Uterus (tissue), 4 donors: ENCODE data around the gene PTPRN2. TPM values are rescaled to one million over a fixed set of nuclear protein-coding genes. Genes with fewer than 3 reads are reported as not detected.

Experiments
- DNase-seq, 2 donors: peaks; one replicate each; pipeline ENCODE4 v3.0.0-alpha.2; 2019 to 2020
- H3K27ac ChIP-seq, 2 donors: fragments of 200-600 bp; sonication (generic); 1 replicate in 1 of 2; 2 replicates in 1 of 2; pipeline ENCODE4 v1.5.1; 2016 to 2018
- H3K27me3 ChIP-seq, 2 donors: fragments of 200-600 bp; sonication (generic); one replicate each; pipeline ENCODE4 v1.5.1; 2018 to 2019; ENCODE audit warnings: control low read depth in 1 of 2
- H3K36me3 ChIP-seq, 2 donors: fragments of 200-600 bp; sonication (generic); one replicate each; pipeline ENCODE4 v1.5.1; 2019; ENCODE audit warnings: control low read depth in 1 of 2
- H3K4me1 ChIP-seq, 2 donors: fragments of 200-600 bp; sonication (generic); one replicate each; pipeline ENCODE4 v1.5.1; 2018 to 2019; ENCODE audit warnings: control low read depth in 1 of 2
- H3K4me3 ChIP-seq, 2 donors: fragments of 200-600 bp; sonication (generic); 1 replicate in 1 of 2; 2 replicates in 1 of 2; pipeline ENCODE4 v1.5.1; 2018 to 2019; ENCODE audit warnings: mild to moderate bottlenecking in 1 of 2
- H3K9me3 ChIP-seq, 2 donors: fragments of 200-600 bp; sonication (generic); one replicate each; pipeline ENCODE4 v1.5.1; 2019; ENCODE audit warnings: control low read depth in 1 of 2
- CTCF ChIP-seq, 4 experiments: fragments of 200-600 bp in 2 of 4; fragments of 450-650 bp in 2 of 4; sonication (generic) in 2 of 4; IDR thresholded peaks; one replicate each; pipeline ENCODE4 v1.5.1; 2016 to 2019; ENCODE audit warnings: antibody characterized with exemption in 4 of 4, mild to moderate bottlenecking in 2 of 4, moderate library complexity in 1 of 4
- POLR2A ChIP-seq, 2 donors: fragments of 450-650 bp; IDR thresholded peaks; one replicate each; pipeline ENCODE4 v1.6.1; 2016; ENCODE audit warnings: antibody characterized with exemption in 2 of 2, mild to moderate bottlenecking in 1 of 2, moderate library complexity in 1 of 2
- intact Hi-C: fragments of 100-400 bp; cut with DNase I; formaldehyde crosslinking; loops from one replicate; pipeline ENCODE4 v1.15.1; 2023; ENCODE audit warnings: low total_unique reads
- total RNA-seq, 4 donors: library from RNA; depleted of rRNA in 3 of 4; stranded (reverse); fragments of >200 nt in 3 of 4; gene quantifications; one replicate each; pipeline versions ENCODE4 v1.1.0 to v1.2.4, GENCODE V29; 2014 to 2023
- donor health status: DM: yes; HTN: yes; CAD: no.

The PTPRN2 gene
- total RNA-seq, 4 donors from 2014 or later = 1.2 to 5.2 (median 2.3) TPM

- DNase-seq = no peak
- Histone ChIP-seq H3K36me3 (no peaks in the 10 kb centered on the region), H3K27ac (no peak overlapping the region), H3K27me3 (no peaks in the 10 kb centered on the region), H3K9me3 (no peaks in the 10 kb centered on the region), H3K4me1 (no peaks in the 10 kb centered on the region), H3K4me3 (no peak overlapping the region)
- TF ChIP-seq POLR2A (IDR thresholded peaks at IDR 0.05) = no peak
- TF ChIP-seq CTCF (IDR thresholded peaks at IDR 0.05) = no peak
- intact Hi-C loops = no loop called here
Measured at GRCh38 chr7:157539521-157539920, 1048.1 kb downstream of the PTPRN2 start.

- Histone ChIP-seq H3K4me3 (no peak overlapping the region), H3K36me3 (no peaks in the 10 kb centered on the region), H3K9me3 (no peaks in the 10 kb centered on the region), H3K4me1 (no peaks in the 10 kb centered on the region), H3K27me3 (no peaks in the 10 kb centered on the region), H3K27ac (no peak overlapping the region)
- DNase-seq = no peak
- intact Hi-C loops = no loop called here
- TF ChIP-seq POLR2A (IDR thresholded peaks at IDR 0.05) (no peak), CTCF (IDR thresholded peaks at IDR 0.05) (no peak)
Measured at GRCh38 chr7:157538735-157539134, 1048.9 kb downstream of the PTPRN2 start.

GRCh38 chr7:157538321-157538720 is 1049.3 kb downstream of the PTPRN2 start:
- Histone ChIP-seq H3K27ac (no peak overlapping the region), H3K4me3 (no peak overlapping the region), H3K36me3 (no peaks in the 10 kb centered on the region), H3K9me3 (no peaks in the 10 kb centered on the region), H3K4me1 (no peaks in the 10 kb centered on the region), H3K27me3 (no peaks in the 10 kb centered on the region)
- intact Hi-C loops = no loop called here
- no peak for TF ChIP-seq POLR2A (IDR thresholded peaks at IDR 0.05)
- TF ChIP-seq CTCF (IDR thresholded peaks at IDR 0.05) = no peak
- DNase-seq = no peak

- Histone ChIP-seq H3K4me1 (no peaks in the 10 kb centered on the region), H3K36me3 (no peaks in the 10 kb centered on the region), H3K27me3 (no peaks in the 10 kb centered on the region), H3K4me3 (no peak overlapping the region), H3K9me3 (no peaks in the 10 kb centered on the region), H3K27ac (no peak overlapping the region)
- intact Hi-C loops = no loop called here
- no peak for TF ChIP-seq POLR2A (IDR thresholded peaks at IDR 0.05)
- no peak for TF ChIP-seq CTCF (IDR thresholded peaks at IDR 0.05)
- DNase-seq = no peak
Measured at GRCh38 chr7:157537056-157537455, 1050.6 kb downstream of the PTPRN2 start.

GRCh38 chr7:157532068-157532467 is 1055.6 kb downstream of the PTPRN2 start:
- DNase-seq = no peak
- Histone ChIP-seq H3K27me3 (no peaks in the 10 kb centered on the region), H3K4me3 (no peak overlapping the region), H3K27ac (no peak overlapping the region), H3K4me1 (no peaks in the 10 kb centered on the region), H3K9me3 (no peaks in the 10 kb centered on the region), H3K36me3 (no peaks in the 10 kb centered on the region)
- intact Hi-C loops = no loop called here
- TF ChIP-seq POLR2A (IDR thresholded peaks at IDR 0.05) (no peak), CTCF (IDR thresholded peaks at IDR 0.05) (no peak)
